ENCODE measurements around the gene GREB1L. TPM values are rescaled to one million over a fixed set of nuclear protein-coding genes. Genes with fewer than 3 reads are reported as not detected.
A peak's percentile ranks its signal among the peaks of the same experiment; 100 is the strongest.

The GREB1L gene
- total and polyA plus RNA-seq, 9 of the 15 experiments (the other 6 are each of a cell fraction or from before 2014, with no cell fraction given): 0.03 TPM; not detected in 8

- Histone ChIP-seq H3K36me3 (ENCODE audit: control insufficient read depth, insufficient read depth, low read length) (no peaks in the 10 kb centered on the region), H3K9ac (ENCODE audit: insufficient read depth in 1 of 2, low read depth in 2 of 2, low read length in 2 of 2) (no peak overlapping the region), H3K4me3 (no peak overlapping the region), H3K9me1 (ENCODE audit: control insufficient read depth, insufficient read depth, low read length) (no peaks in the 10 kb centered on the region), H3K27ac (ENCODE audit: extremely low read depth, low read depth, low read length) (no peak overlapping the region), H3K79me2 (ENCODE audit: control insufficient read depth, insufficient read depth, low read length) (no peaks in the 10 kb centered on the region), H2AFZ (ENCODE audit: low read depth, low read length) (peak overlapping the region; percentile 37; the same call in 1 of the 2 replicates), H3K9me3 (replicated peaks; ENCODE audit: control insufficient read depth, insufficient read depth, low read depth, low read length) (no peaks in the 10 kb centered on the region), H4K20me1 (replicated peaks; ENCODE audit: control insufficient read depth, insufficient read depth, low read length) (no peaks in the 10 kb centered on the region), H3K4me1 (replicated peaks in 1 of 2; ENCODE audit: control insufficient read depth in 2 of 2, insufficient read depth in 2 of 2, low read length in 2 of 2) (peaks cover 3% of the 10 kb centered on the region in 2 experiments; a peak in 1 of 5 replicates), H3K4me2 (ENCODE audit: insufficient read depth, low read length) (no peak overlapping the region), H3K27me3 (ENCODE audit: control insufficient read depth in 2 of 2, insufficient read depth in 2 of 2, low read length in 2 of 2) (no peaks in the 10 kb centered on the region; a peak in 1 of 5 replicates)
- WGBS (ENCODE audit: insufficient coverage, low coverage, missing lambda C conversion rate): 13% methylated on average over 7 of the region's 7 CpGs
- ChIA-PET CTCF (ENCODE audit: low intra/inter-chr PET ratio) (interaction anchor here (0.6 kb wide), 1 partner anchor 114 kb away, joined by 5 read pairs; no protein-coding TSS in a partner anchor), POLR2A (interaction anchor here (0.6 kb wide), 1 partner anchor 413 kb away, joined by 3 read pairs; no protein-coding TSS in a partner anchor)
- BruUV-seq (replicated peaks): no TSS peak
- peak in 1 of 4 experiments; percentile 16 for DNase-seq (ENCODE audit: extremely low read depth in 1 of 4, low spot score in 3 of 4)
- peak; percentile 84 for TF ChIP-seq MEF2A (IDR thresholded peaks at IDR 0.05; ENCODE audit: control insufficient read depth, low read depth, low read length)
- peak; percentile 20; the same call in 1 of the 2 replicates for TF ChIP-seq ATF3 (IDR thresholded peaks at IDR 0.05)
- TF ChIP-seq ATF3 (CRISPR knock-in tag; conservative IDR thresholded peaks at IDR 0.05): no peak
- no peak for TF ChIP-seq ZNF431 (CRISPR knock-in tag; IDR thresholded peaks at IDR 0.05)
- no peak for TF ChIP-seq TRIM25 (IDR thresholded peaks at IDR 0.05; ENCODE audit: borderline replicate concordance)
- TF ChIP-seq ZNF134 (CRISPR knock-in tag; conservative IDR thresholded peaks at IDR 0.05): no peak
- in situ Hi-C loops (cut with MboI): no loop called here
- no peak for ATAC-seq
- intact Hi-C loops (cut with micrococcal nuclease): loop anchor here (5.0 kb wide), 3 partner anchors 367 to 472 kb away; no protein-coding TSS in a partner anchor
- peak; percentile 26 for FAIRE-seq
These were observed 243.0 kb downstream of the GREB1L start for GRCh38 chr18:21484851-21485636.
